ENCODE data around the gene PCBP3.
"Not testable (repeated sequence)": the region's sequence is repeated elsewhere in the genome, so short reads cannot be mapped to it uniquely, and the experiment has no call there.

The PCBP3 gene

GRCh38 chr21:45831991-45832740 is 188.6 kb downstream of the PCBP3 start:
- no peak for DNase-seq

- DNase-seq = not testable (repeated sequence)
These were observed 189.3 kb downstream of the PCBP3 start for GRCh38 chr21:45832741-45833235.

- DNase-seq = no peak
These were observed 189.9 kb downstream of the PCBP3 start for GRCh38 chr21:45833414-45833813.

GRCh38 chr21:45834026-45834715 is 190.6 kb downstream of the PCBP3 start:
- DNase-seq = no peak

- no peak for DNase-seq
These were observed 191.3 kb downstream of the PCBP3 start for GRCh38 chr21:45834821-45835293.

GRCh38 chr21:45835301-45836267 is 192.1 kb downstream of the PCBP3 start:
- no peak for DNase-seq

GRCh38 chr21:45836268-45836655 is 192.7 kb downstream of the PCBP3 start:
- DNase-seq = no peak

GRCh38 chr21:45836694-45837670 is 193.5 kb downstream of the PCBP3 start:
- no peak for DNase-seq

GRCh38 chr21:45837936-45838335 is 194.4 kb downstream of the PCBP3 start:
- no peak for DNase-seq

- DNase-seq = no peak
These were observed 195.1 kb downstream of the PCBP3 start for GRCh38 chr21:45838634-45839033.

- no peak for DNase-seq
These were observed 195.7 kb downstream of the PCBP3 start for GRCh38 chr21:45839274-45839673.

- DNase-seq = no peak
These were observed 197.5 kb downstream of the PCBP3 start for GRCh38 chr21:45841033-45841432.

- DNase-seq = no peak
These were observed 199.9 kb downstream of the PCBP3 start for GRCh38 chr21:45843426-45843825.

GRCh38 chr21:45844181-45844580 is 200.7 kb downstream of the PCBP3 start:
- DNase-seq = no peak

GRCh38 chr21:45845063-45845769 is 201.7 kb downstream of the PCBP3 start:
- no peak for DNase-seq

- no peak for DNase-seq
These were observed 202.2 kb downstream of the PCBP3 start for GRCh38 chr21:45845770-45846090.

GRCh38 chr21:45846373-45847160 is 203.0 kb downstream of the PCBP3 start:
- no peak for DNase-seq

GRCh38 chr21:45847870-45848269 is 204.3 kb downstream of the PCBP3 start:
- DNase-seq = no peak

GRCh38 chr21:45848331-45848730 is 204.8 kb downstream of the PCBP3 start:
- no peak for DNase-seq

- DNase-seq = no peak
These were observed 205.3 kb downstream of the PCBP3 start for GRCh38 chr21:45848805-45849204.

Measured in DMS153 (cell line).